ENCODE measurements around the gene MRPS34.

MRPS34 gene

GRCh38 chr16:1731073-1731472, 41.9 kb downstream of the MRPS34 start:
- Mint-ChIP-seq H3K9me3 (no peaks in the 10 kb centered on the region), H3K4me3 (no peak overlapping the region), H3K27me3 (no peaks in the 10 kb centered on the region), H3K4me1 (peaks cover 11 to 14% of the 10 kb centered on the region in 2 donors), H3K36me3 (peaks cover 33 to 37% of the 10 kb centered on the region in 2 donors), H3K27ac (no peak overlapping the region)
- DNase-seq (no peak), ATAC-seq (replicated peaks) (no peak)

- DNase-seq (no peak), ATAC-seq (replicated peaks) (no peak)
- Mint-ChIP-seq H3K36me3 (peaks cover 37 to 43% of the 10 kb centered on the region in 2 donors), H3K27me3 (no peaks in the 10 kb centered on the region), H3K4me3 (no peak overlapping the region), H3K4me1 (peaks cover 14 to 30% of the 10 kb centered on the region in 2 donors), H3K27ac (no peak overlapping the region), H3K9me3 (no peaks in the 10 kb centered on the region)
These were observed 43.5 kb downstream of the MRPS34 start for GRCh38 chr16:1729445-1729844.

- DNase-seq (no peak), ATAC-seq (replicated peaks) (no peak)
- H3K27me3 Mint-ChIP-seq, result no peaks in the 10 kb centered on the region
- peaks cover 14 to 32% of the 10 kb centered on the region in 2 donors for H3K4me1 Mint-ChIP-seq
- H3K4me3 Mint-ChIP-seq, result no peak overlapping the region
- H3K9me3 Mint-ChIP-seq, result no peaks in the 10 kb centered on the region
- peak overlapping the region; percentile 25 for H3K27ac Mint-ChIP-seq
- peaks cover 36 to 43% of the 10 kb centered on the region in 2 donors for H3K36me3 Mint-ChIP-seq
These were observed 43.9 kb downstream of the MRPS34 start for GRCh38 chr16:1729026-1729425.

- peaks cover 21 to 42% of the 10 kb centered on the region in 2 donors for H3K4me1 Mint-ChIP-seq
- peaks cover 30 to 44% of the 10 kb centered on the region in 2 donors for H3K36me3 Mint-ChIP-seq
- no peak overlapping the region for H3K27ac Mint-ChIP-seq
- ATAC-seq (replicated peaks) (no peak), DNase-seq (no peak)
- no peaks in the 10 kb centered on the region for H3K9me3 Mint-ChIP-seq
- H3K4me3 Mint-ChIP-seq, result no peak overlapping the region
- no peaks in the 10 kb centered on the region for H3K27me3 Mint-ChIP-seq
These were observed 45.0 kb downstream of the MRPS34 start for GRCh38 chr16:1727651-1728624.

GRCh38 chr16:1726661-1727502, 46.1 kb downstream of the MRPS34 start:
- ATAC-seq (replicated peaks), result no peak
- peak overlapping the region; percentile 81 for H3K27ac Mint-ChIP-seq
- no peak for DNase-seq
- H3K27me3 Mint-ChIP-seq, result no peaks in the 10 kb centered on the region
- peaks cover 28 to 46% of the 10 kb centered on the region in 2 donors for H3K36me3 Mint-ChIP-seq
- H3K4me3 Mint-ChIP-seq, result no peak overlapping the region
- H3K4me1 Mint-ChIP-seq, result peaks cover 27 to 53% of the 10 kb centered on the region in 2 donors
- no peaks in the 10 kb centered on the region for H3K9me3 Mint-ChIP-seq

GRCh38 chr16:1724491-1724890, 48.4 kb downstream of the MRPS34 start:
- no peak for ATAC-seq (replicated peaks)
- peaks cover 37 to 71% of the 10 kb centered on the region in 2 donors for H3K4me1 Mint-ChIP-seq

GRCh38 chr16:1723450-1724147, 49.3 kb downstream of the MRPS34 start:
- DNase-seq, result peak; percentile 27
- peaks cover 39 to 80% of the 10 kb centered on the region in 2 donors for H3K4me1 Mint-ChIP-seq
- no peaks in the 10 kb centered on the region for H3K27me3 Mint-ChIP-seq
- no peaks in the 10 kb centered on the region for H3K9me3 Mint-ChIP-seq
- peak overlapping the region; percentile 82 for H3K27ac Mint-ChIP-seq
- ATAC-seq (replicated peaks), result peak; percentile 49 to 60
- peak overlapping the region; percentile 23 to 56 for H3K4me3 Mint-ChIP-seq
- peaks cover 32 to 41% of the 10 kb centered on the region in 2 donors for H3K36me3 Mint-ChIP-seq

More at GRCh38 chr16:1724491-1724890, 48.4 kb downstream of the MRPS34 start:
- Mint-ChIP-seq H3K9me3 (no peaks in the 10 kb centered on the region), H3K4me3 (no peak overlapping the region), H3K27me3 (no peaks in the 10 kb centered on the region), H3K36me3 (peaks cover 34 to 43% of the 10 kb centered on the region in 2 donors), H3K27ac (no peak overlapping the region)
- no peak for DNase-seq
